ENCODE results near the gene RAB1A.

DNA sequence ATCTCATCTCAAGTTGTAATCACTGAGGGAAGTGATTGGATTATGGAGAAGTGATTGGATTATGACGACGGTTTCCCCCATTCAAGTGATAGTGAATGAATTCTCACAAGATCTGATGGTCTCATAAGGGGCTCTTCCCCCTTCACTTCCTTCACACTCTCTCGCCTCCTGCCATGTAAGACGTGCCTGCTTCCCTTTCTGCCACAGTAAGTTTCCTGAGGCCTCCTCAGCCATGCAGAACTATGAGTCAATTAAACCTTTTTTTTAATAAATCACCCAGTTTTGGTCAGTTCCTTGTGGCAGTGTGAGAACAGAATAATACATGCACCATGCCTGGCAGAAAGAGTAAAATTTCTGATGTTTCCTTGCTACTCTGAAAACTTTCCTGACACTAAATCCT is 37.1 kb downstream of the RAB1A start:
- no peak for TF ChIP-seq POLR2A (IDR thresholded peaks at IDR 0.05)
- TF ChIP-seq, protein P1, sequence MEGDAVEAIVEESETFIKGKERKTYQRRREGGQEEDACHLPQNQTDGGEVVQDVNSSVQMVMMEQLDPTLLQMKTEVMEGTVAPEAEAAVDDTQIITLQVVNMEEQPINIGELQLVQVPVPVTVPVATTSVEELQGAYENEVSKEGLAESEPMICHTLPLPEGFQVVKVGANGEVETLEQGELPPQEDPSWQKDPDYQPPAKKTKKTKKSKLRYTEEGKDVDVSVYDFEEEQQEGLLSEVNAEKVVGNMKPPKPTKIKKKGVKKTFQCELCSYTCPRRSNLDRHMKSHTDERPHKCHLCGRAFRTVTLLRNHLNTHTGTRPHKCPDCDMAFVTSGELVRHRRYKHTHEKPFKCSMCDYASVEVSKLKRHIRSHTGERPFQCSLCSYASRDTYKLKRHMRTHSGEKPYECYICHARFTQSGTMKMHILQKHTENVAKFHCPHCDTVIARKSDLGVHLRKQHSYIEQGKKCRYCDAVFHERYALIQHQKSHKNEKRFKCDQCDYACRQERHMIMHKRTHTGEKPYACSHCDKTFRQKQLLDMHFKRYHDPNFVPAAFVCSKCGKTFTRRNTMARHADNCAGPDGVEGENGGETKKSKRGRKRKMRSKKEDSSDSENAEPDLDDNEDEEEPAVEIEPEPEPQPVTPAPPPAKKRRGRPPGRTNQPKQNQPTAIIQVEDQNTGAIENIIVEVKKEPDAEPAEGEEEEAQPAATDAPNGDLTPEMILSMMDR (IDR thresholded peaks at IDR 0.05), result no peak

Data from uterus (tissue), 2 donors.